ENCODE measurements around the gene SERPINB6. TPM values are rescaled to one million over a fixed set of nuclear protein-coding genes. Genes with fewer than 3 reads are reported as not detected.

The SERPINB6 gene
- polyA plus RNA-seq, 1 of the 3 experiments (the other 2 are of a cell fraction): 102 TPM

- TF ChIP-seq, protein P1, sequence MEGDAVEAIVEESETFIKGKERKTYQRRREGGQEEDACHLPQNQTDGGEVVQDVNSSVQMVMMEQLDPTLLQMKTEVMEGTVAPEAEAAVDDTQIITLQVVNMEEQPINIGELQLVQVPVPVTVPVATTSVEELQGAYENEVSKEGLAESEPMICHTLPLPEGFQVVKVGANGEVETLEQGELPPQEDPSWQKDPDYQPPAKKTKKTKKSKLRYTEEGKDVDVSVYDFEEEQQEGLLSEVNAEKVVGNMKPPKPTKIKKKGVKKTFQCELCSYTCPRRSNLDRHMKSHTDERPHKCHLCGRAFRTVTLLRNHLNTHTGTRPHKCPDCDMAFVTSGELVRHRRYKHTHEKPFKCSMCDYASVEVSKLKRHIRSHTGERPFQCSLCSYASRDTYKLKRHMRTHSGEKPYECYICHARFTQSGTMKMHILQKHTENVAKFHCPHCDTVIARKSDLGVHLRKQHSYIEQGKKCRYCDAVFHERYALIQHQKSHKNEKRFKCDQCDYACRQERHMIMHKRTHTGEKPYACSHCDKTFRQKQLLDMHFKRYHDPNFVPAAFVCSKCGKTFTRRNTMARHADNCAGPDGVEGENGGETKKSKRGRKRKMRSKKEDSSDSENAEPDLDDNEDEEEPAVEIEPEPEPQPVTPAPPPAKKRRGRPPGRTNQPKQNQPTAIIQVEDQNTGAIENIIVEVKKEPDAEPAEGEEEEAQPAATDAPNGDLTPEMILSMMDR (IDR thresholded peaks at IDR 0.05): no peak
Measured at GRCh38 chr6:2980465-2980855, 9.1 kb upstream of the SERPINB6 start (continued).

DNA sequence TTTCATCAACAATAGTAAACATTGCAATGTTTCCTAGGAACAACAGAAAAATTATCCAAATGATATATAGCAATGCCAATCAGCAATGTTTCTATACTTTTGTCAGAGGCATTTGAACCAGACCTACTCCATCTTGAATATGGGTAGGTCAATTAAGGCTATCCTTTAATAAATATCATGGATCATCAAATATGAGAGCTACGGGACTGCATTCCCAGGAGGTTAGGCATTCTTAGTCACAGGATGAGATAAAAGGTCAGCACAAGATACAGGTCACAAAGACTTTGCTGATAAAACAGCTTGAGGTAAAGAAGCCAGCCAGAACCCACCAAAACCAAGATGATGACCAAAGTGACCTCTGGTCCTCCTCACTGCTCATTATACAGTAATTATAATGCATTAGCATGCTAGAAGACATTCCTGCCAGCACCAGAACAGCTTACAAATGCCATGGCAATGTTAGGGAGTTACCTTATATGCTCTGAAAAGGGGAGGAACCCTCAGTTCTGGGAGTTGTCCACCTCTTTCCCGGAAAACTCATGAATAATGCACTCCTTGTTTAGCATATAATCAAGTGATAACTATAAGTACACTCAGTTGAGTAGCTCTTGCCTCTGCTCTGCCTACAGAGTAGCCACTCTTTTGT lies 8.6 kb upstream of the SERPINB6 start:
- CTCF ChIA-PET: interaction anchor here (1.3 kb wide), 1 partner anchor 9 kb away, joined by 3 read pairs; no protein-coding TSS in a partner anchor
- no peak overlapping the region for H3K9ac ChIP-seq
- peaks cover 0 to 14% of the 10 kb centered on the region in 2 experiments; a peak in 2 of 4 replicates for H3K4me1 ChIP-seq (ENCODE audit: control insufficient read depth in 1 of 2, insufficient read depth in 2 of 2, low read depth in 1 of 2, low read length in 1 of 2)
- POLR2A ChIA-PET: no interaction called here
- no peak overlapping the region for H3K4me2 ChIP-seq
- H3F3A ChIP-seq (replicated peaks; ENCODE audit: insufficient read depth): peaks cover 14% of the 10 kb centered on the region
- no peaks in the 10 kb centered on the region for H4K20me1 ChIP-seq (ENCODE audit: insufficient read depth)
- no peaks in the 10 kb centered on the region for H3K36me3 ChIP-seq (replicated peaks in 1 of 2; ENCODE audit: control insufficient read depth in 1 of 2, insufficient read depth in 2 of 2, low read length in 1 of 2)
- no peaks in the 10 kb centered on the region for H3K79me2 ChIP-seq (ENCODE audit: insufficient read depth)
- TF ChIP-seq JUND (IDR thresholded peaks at IDR 0.05): no peak
- TF ChIP-seq POLR2AphosphoS5 (IDR thresholded peaks at IDR 0.05; ENCODE audit: low read depth, low read length): no peak
- no peak for TF ChIP-seq FOXJ3 (CRISPR knock-in tag; IDR thresholded peaks at IDR 0.05)
- TF ChIP-seq GABPA (IDR thresholded peaks at IDR 0.05; ENCODE audit: low read depth): no peak
- TF ChIP-seq NFIC (IDR thresholded peaks at IDR 0.05; ENCODE audit: borderline replicate concordance): no peak
- no peak for TF ChIP-seq GATA2 (CRISPR knock-in tag; IDR thresholded peaks at IDR 0.05)
- no peak for TF ChIP-seq MAX (IDR thresholded peaks at IDR 0.05; ENCODE audit: low read depth)
- no peak for TF ChIP-seq ZBTB33 (IDR thresholded peaks at IDR 0.05; ENCODE audit: borderline replicate concordance, low read depth)
- WGBS (ENCODE audit: low lambda C conversion rate): 49% methylated on average over 2 of the region's 2 CpGs
- DNase-seq: no peak
- no peaks in the 10 kb centered on the region for H3K9me2 ChIP-seq
- H3K27me3 ChIP-seq (ENCODE audit: insufficient read depth): no peaks in the 10 kb centered on the region
- no peak overlapping the region for H3K27ac ChIP-seq (ENCODE audit: low read depth in 2 of 2, low read length in 1 of 2)
- H3K4me3 ChIP-seq (ENCODE audit: low read depth in 2 of 2, low read length in 1 of 2): no peak overlapping the region
- no peak overlapping the region for H2AFZ ChIP-seq (ENCODE audit: low read depth)
- no peaks in the 10 kb centered on the region for H3K9me3 ChIP-seq

DNA sequence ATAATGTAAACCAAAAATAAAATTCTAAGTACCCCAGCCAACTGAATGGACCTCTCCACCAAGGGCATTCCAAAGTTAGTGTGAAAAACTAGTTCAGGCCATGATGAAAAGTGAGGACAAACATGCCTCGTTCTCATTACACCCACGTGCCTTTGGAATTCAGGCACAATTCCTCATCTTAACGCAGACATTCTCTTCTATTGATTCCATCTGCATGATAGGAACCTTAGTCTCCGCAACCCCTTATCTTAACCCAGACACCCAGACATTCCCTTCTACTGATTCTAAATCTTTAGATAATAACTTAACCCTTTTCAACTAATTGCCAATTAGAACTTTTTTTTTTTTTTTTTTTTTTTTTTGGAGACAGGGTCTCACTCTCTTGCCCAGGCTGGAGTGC lies 7.6 kb upstream of the SERPINB6 start:
- Histone ChIP-seq H3K4me2 (no peak overlapping the region), H3K4me3 (ENCODE audit: low read depth in 2 of 2, low read length in 1 of 2) (no peak overlapping the region), H2AFZ (ENCODE audit: low read depth) (no peak overlapping the region), H3K9me2 (no peaks in the 10 kb centered on the region), H3K4me1 (ENCODE audit: control insufficient read depth in 1 of 2, insufficient read depth in 2 of 2, low read depth in 1 of 2, low read length in 1 of 2) (peaks cover 0 to 14% of the 10 kb centered on the region in 2 experiments; a peak in 2 of 4 replicates), H3K9me3 (no peaks in the 10 kb centered on the region), H3K79me2 (ENCODE audit: insufficient read depth) (no peaks in the 10 kb centered on the region), H3K36me3 (replicated peaks in 1 of 2; ENCODE audit: control insufficient read depth in 1 of 2, insufficient read depth in 2 of 2, low read length in 1 of 2) (no peaks in the 10 kb centered on the region), H3K27me3 (ENCODE audit: insufficient read depth) (no peaks in the 10 kb centered on the region), H3F3A (replicated peaks; ENCODE audit: insufficient read depth) (peaks cover 14% of the 10 kb centered on the region), H4K20me1 (ENCODE audit: insufficient read depth) (no peaks in the 10 kb centered on the region), H3K27ac (ENCODE audit: low read depth in 2 of 2, low read length in 1 of 2) (no peak overlapping the region), H3K9ac (no peak overlapping the region)
- ChIA-PET CTCF (interaction anchor here (1.3 kb wide), 1 partner anchor 10 kb away, joined by 3 read pairs; no protein-coding TSS in a partner anchor), POLR2A (no interaction called here)
- 95% methylated on average over 4 of the region's 4 CpGs for WGBS (ENCODE audit: low lambda C conversion rate)
- no peak for TF ChIP-seq SMC3 (IDR thresholded peaks at IDR 0.05; ENCODE audit: low read depth, low read length)
- no peak for TF ChIP-seq RAD21 (IDR thresholded peaks at IDR 0.05; ENCODE audit: low read length)
- TF ChIP-seq GATA2 (CRISPR knock-in tag; IDR thresholded peaks at IDR 0.05): no peak
- TF ChIP-seq MXI1 (IDR thresholded peaks at IDR 0.05; ENCODE audit: low read depth, low read length): no peak
- no peak for TF ChIP-seq TAF1 (IDR thresholded peaks at IDR 0.05; ENCODE audit: borderline replicate concordance, low read depth, low read length)
- no peak for TF ChIP-seq GABPA (IDR thresholded peaks at IDR 0.05; ENCODE audit: low read depth)
- TF ChIP-seq MAX (IDR thresholded peaks at IDR 0.05; ENCODE audit: low read depth): no peak
- no peak for TF ChIP-seq SIN3A (IDR thresholded peaks at IDR 0.05; ENCODE audit: borderline replicate concordance, low read depth, low read length)
- no peak for TF ChIP-seq RCOR1 (IDR thresholded peaks at IDR 0.05; ENCODE audit: low read length)
- TF ChIP-seq, protein P2, sequence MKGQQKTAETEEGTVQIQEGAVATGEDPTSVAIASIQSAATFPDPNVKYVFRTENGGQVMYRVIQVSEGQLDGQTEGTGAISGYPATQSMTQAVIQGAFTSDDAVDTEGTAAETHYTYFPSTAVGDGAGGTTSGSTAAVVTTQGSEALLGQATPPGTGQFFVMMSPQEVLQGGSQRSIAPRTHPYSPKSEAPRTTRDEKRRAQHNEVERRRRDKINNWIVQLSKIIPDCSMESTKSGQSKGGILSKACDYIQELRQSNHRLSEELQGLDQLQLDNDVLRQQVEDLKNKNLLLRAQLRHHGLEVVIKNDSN (IDR thresholded peaks at IDR 0.05; ENCODE audit: borderline replicate concordance, low read depth): no peak
- TF ChIP-seq USF2 (IDR thresholded peaks at IDR 0.05; ENCODE audit: borderline replicate concordance, low read depth, low read length): no peak
- TF ChIP-seq FOXJ3 (CRISPR knock-in tag; IDR thresholded peaks at IDR 0.05): no peak
- no peak for DNase-seq

All from SK-N-SH (cell line).